ENCODE data around the gene CLP1. TPM values are rescaled to one million over a fixed set of nuclear protein-coding genes. Genes with fewer than 3 reads are reported as not detected.
A peak's percentile ranks its signal among the peaks of the same experiment; 100 is the strongest.
"Not testable (repeated sequence)": the region's sequence is repeated elsewhere in the genome, so short reads cannot be mapped to it uniquely, and the experiment has no call there.

Gene CLP1
- total RNA-seq, 2 experiments from 2014 or later = 21.8 to 24.2 TPM

DNA sequence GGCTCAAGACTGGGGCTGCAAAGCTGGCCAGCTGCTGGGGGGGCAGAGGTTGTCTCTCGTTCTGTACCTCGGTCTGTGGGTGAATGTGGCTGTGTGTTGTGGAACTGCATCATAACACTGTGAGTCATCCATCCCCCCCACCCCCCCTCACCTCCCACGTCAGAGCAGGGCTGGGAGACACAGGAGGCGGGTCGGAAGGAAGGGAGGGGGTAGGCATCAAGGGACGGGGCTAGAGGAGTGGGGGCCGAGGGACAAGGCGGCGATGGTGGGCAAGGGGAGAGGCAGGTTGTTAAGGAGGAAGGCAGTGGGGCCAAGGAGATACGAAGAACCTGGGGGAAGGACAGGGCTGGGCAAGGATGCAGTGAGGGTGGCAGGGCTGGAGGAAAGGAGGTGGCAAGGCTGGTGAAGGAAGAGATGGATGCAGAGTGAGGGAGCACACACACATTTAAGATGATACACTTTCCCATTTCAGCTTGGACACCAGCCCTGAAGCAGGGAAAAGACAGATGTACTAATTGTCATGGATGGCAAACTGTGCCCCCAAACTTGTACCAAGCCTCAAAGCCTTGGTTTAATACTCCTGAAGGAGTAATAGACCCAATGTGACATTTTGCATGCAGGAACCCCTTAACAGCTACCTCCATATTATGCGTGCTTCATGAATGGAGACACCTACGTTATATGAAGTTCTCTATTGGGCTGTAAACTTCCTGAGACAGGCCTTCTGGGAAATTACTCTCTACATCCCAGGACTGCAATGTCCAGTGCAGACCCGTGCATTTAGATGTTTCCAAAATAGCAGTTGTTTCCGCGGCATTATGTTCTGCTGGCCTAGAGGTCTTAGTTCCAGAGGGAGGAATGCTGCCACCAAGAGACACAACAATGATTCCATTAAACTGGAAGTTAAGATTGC is 7.5 kb upstream of the CLP1 start, which contains the start of gene YPEL4:
Gene YPEL4 (minus strand): TSS at position 87 of the 913 bp plus-strand sequence. CDS start 2,805 bp downstream, outside the sequence.
- H3K27me3 ChIP-seq (ENCODE audit: control insufficient read depth in 1 of 2, insufficient read depth in 2 of 2, low read length in 2 of 2) = peaks cover 42 to 44% of the 10 kb centered on the region in 2 experiments
- H3K36me3 Mint-ChIP-seq (ENCODE audit: low read depth) = no peaks in the 10 kb centered on the region
- peaks cover 49% of the 10 kb centered on the region for H3K4me1 Mint-ChIP-seq (ENCODE audit: low read depth)
- H3K4me3 Mint-ChIP-seq = peak within 1 kb of the TSS; percentile 87
- peaks cover 0 to 13% of the 10 kb centered on the region in 2 experiments for H3K9me3 ChIP-seq (ENCODE audit: control insufficient read depth in 1 of 2, insufficient read depth in 1 of 2, low read length in 2 of 2)
- peak within 1 kb of the TSS; percentile 53 for H3K4me3 ChIP-seq (ENCODE audit: low read length)
- TF ChIP-seq, protein P1, sequence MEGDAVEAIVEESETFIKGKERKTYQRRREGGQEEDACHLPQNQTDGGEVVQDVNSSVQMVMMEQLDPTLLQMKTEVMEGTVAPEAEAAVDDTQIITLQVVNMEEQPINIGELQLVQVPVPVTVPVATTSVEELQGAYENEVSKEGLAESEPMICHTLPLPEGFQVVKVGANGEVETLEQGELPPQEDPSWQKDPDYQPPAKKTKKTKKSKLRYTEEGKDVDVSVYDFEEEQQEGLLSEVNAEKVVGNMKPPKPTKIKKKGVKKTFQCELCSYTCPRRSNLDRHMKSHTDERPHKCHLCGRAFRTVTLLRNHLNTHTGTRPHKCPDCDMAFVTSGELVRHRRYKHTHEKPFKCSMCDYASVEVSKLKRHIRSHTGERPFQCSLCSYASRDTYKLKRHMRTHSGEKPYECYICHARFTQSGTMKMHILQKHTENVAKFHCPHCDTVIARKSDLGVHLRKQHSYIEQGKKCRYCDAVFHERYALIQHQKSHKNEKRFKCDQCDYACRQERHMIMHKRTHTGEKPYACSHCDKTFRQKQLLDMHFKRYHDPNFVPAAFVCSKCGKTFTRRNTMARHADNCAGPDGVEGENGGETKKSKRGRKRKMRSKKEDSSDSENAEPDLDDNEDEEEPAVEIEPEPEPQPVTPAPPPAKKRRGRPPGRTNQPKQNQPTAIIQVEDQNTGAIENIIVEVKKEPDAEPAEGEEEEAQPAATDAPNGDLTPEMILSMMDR (IDR thresholded peaks at IDR 0.05) = no peak
- ATAC-seq (ENCODE audit: poor library complexity) (peak; percentile 83), DNase-seq (peak; percentile 51 to 92 (median 68))
- peaks cover 55% of the 10 kb centered on the region for H3K27me3 Mint-ChIP-seq
- intact Hi-C loops (cut with DNase I, micrococcal nuclease) = loop anchor here (2.0 kb wide), 2 partner anchors 17 to 123 kb away; no protein-coding TSS in a partner anchor
- peak within 1 kb of the TSS; percentile 83 for H3K27ac Mint-ChIP-seq
- no peaks in the 10 kb centered on the region for H3K9me3 Mint-ChIP-seq
- CTCF ChIA-PET = interaction anchor here (2.6 kb wide), 1 partner anchor 82 kb away, joined by 12 read pairs; the partner anchor contains the start of gene UBE2L6
- no peaks in the 10 kb centered on the region for H3K36me3 ChIP-seq (ENCODE audit: insufficient read depth, low read length)
- H3K4me1 ChIP-seq (ENCODE audit: insufficient read depth, low read length) = peaks cover 44% of the 10 kb centered on the region
- H3K27ac ChIP-seq (ENCODE audit: low read depth in 1 of 2, low read length in 2 of 2) = no peak within 1 kb of the TSS
- POLR2A ChIA-PET = interaction anchor here (0.6 to 2.6 kb wide), 3 partner anchors 64 to 91 kb away, joined by 4 to 10 read pairs (median 7); partner anchors contain the start of genes SELENOH and UBE2L6

DNA sequence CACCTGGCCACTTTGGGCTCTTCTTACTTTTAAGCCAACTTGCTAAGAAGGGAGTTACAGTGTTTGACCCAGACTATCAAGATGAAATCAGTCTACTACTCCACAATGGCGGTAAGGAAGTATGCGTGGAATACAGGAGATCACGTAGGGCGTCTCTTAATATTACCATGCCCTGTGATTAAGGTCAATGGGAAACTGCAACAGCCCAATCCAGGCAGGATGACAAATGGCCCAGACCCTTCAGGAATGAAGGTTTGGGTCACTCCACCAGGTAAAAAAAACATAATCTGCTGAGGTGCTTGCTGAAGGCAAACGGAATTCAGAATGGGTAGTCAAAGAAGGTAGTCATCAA is 6.8 kb upstream of the CLP1 start:
- Histone ChIP-seq H3K27ac (ENCODE audit: low read depth in 1 of 2, low read length in 2 of 2) (no peak overlapping the region), H3K9me3 (ENCODE audit: control insufficient read depth in 1 of 2, insufficient read depth in 1 of 2, low read length in 2 of 2) (peaks cover 0 to 13% of the 10 kb centered on the region in 2 experiments), H3K4me1 (ENCODE audit: insufficient read depth, low read length) (peaks cover 44% of the 10 kb centered on the region), H3K27me3 (ENCODE audit: control insufficient read depth in 1 of 2, insufficient read depth in 2 of 2, low read length in 2 of 2) (peaks cover 36 to 37% of the 10 kb centered on the region in 2 experiments), H3K36me3 (ENCODE audit: insufficient read depth, low read length) (no peaks in the 10 kb centered on the region), H3K4me3 (ENCODE audit: low read length) (no peak overlapping the region)
- ChIA-PET CTCF (no interaction called here), POLR2A (interaction anchor here (2.4 to 2.6 kb wide), 2 partner anchors 83 to 91 kb away, joined by 7 to 10 read pairs; partner anchors contain the start of genes SELENOH and UBE2L6)
- TF ChIP-seq, protein P1 (IDR thresholded peaks at IDR 0.05) = no peak
- intact Hi-C loops (cut with DNase I, micrococcal nuclease) = loop anchor here in 1 of 2 experiments (2.0 kb wide), 1 partner anchor 16 kb away; no protein-coding TSS in a partner anchor
- Mint-ChIP-seq H3K27ac (peak overlapping the region; percentile 83), H3K36me3 (ENCODE audit: low read depth) (no peaks in the 10 kb centered on the region), H3K27me3 (peaks cover 49% of the 10 kb centered on the region), H3K9me3 (no peaks in the 10 kb centered on the region), H3K4me3 (peak overlapping the region; percentile 2), H3K4me1 (ENCODE audit: low read depth) (peaks cover 48% of the 10 kb centered on the region)
- no peak for ATAC-seq (ENCODE audit: poor library complexity)
- no peak for DNase-seq

GRCh38 chr11:57651408-57651807 is 6.2 kb upstream of the CLP1 start:
- H3K27me3 Mint-ChIP-seq = peaks cover 42% of the 10 kb centered on the region
- peaks cover 40% of the 10 kb centered on the region for H3K4me1 ChIP-seq (ENCODE audit: insufficient read depth, low read length)
- no peak overlapping the region for H3K4me3 ChIP-seq (ENCODE audit: low read length)
- H3K27me3 ChIP-seq (ENCODE audit: control insufficient read depth in 1 of 2, insufficient read depth in 2 of 2, low read length in 2 of 2) = peaks cover 29 to 30% of the 10 kb centered on the region in 2 experiments
- ChIA-PET POLR2A (no interaction called here), CTCF (interaction anchor here (1.3 kb wide), 1 partner anchor 149 kb away, joined by 3 read pairs; no protein-coding TSS in a partner anchor)
- ATAC-seq (ENCODE audit: poor library complexity) (no peak), DNase-seq (no peak)
- H3K4me3 Mint-ChIP-seq = no peak overlapping the region
- no peaks in the 10 kb centered on the region for H3K9me3 Mint-ChIP-seq
- H3K36me3 Mint-ChIP-seq (ENCODE audit: low read depth) = no peaks in the 10 kb centered on the region
- intact Hi-C loops (cut with DNase I, micrococcal nuclease) = loop anchor here in 1 of 2 experiments (2.0 kb wide), 1 partner anchor 15 kb away; no protein-coding TSS in a partner anchor
- H3K4me1 Mint-ChIP-seq (ENCODE audit: low read depth) = peaks cover 47% of the 10 kb centered on the region
- peaks cover 0 to 13% of the 10 kb centered on the region in 2 experiments for H3K9me3 ChIP-seq (ENCODE audit: control insufficient read depth in 1 of 2, insufficient read depth in 1 of 2, low read length in 2 of 2)
- H3K27ac Mint-ChIP-seq = peak overlapping the region; percentile 32
- H3K27ac ChIP-seq (ENCODE audit: low read depth in 1 of 2, low read length in 2 of 2) = no peak overlapping the region
- H3K36me3 ChIP-seq (ENCODE audit: insufficient read depth, low read length) = no peaks in the 10 kb centered on the region
- TF ChIP-seq, protein P1 (IDR thresholded peaks at IDR 0.05) = no peak

GRCh38 chr11:57652230-57652629 is 5.3 kb upstream of the CLP1 start:
- H3K4me3 ChIP-seq (ENCODE audit: low read length) = peak overlapping the region; percentile 28
- peaks cover 21 to 22% of the 10 kb centered on the region in 2 experiments for H3K27me3 ChIP-seq (ENCODE audit: control insufficient read depth in 1 of 2, insufficient read depth in 2 of 2, low read length in 2 of 2)
- peak in 6 of 14 experiments; percentile 32 to 78 (median 54) for DNase-seq
- H3K36me3 Mint-ChIP-seq (ENCODE audit: low read depth); H3K9me3 Mint-ChIP-seq; POLR2A ChIA-PET; H3K9me3 ChIP-seq (ENCODE audit: control insufficient read depth in 1 of 2, insufficient read depth in 1 of 2, low read length in 2 of 2); H3K27ac ChIP-seq (ENCODE audit: low read depth in 1 of 2, low read length in 2 of 2); intact Hi-C loops (cut with DNase I, micrococcal nuclease); H3K36me3 ChIP-seq (ENCODE audit: insufficient read depth, low read length): not testable (repeated sequence)
- H3K4me1 Mint-ChIP-seq (ENCODE audit: low read depth) = peaks cover 47% of the 10 kb centered on the region
- H3K27me3 Mint-ChIP-seq = peaks cover 33% of the 10 kb centered on the region
- H3K4me1 ChIP-seq (ENCODE audit: insufficient read depth, low read length) = peaks cover 39% of the 10 kb centered on the region
- H3K4me3 Mint-ChIP-seq = peak overlapping the region; percentile 62
- peak overlapping the region; percentile 66 for H3K27ac Mint-ChIP-seq
- CTCF ChIA-PET = interaction anchor here (1.2 to 1.3 kb wide), 2 partner anchors 84 to 148 kb away, joined by 3 read pairs; no protein-coding TSS in a partner anchor
- ATAC-seq (ENCODE audit: poor library complexity) = peak; percentile 23
